Fibroblast of skin of left quadriceps (primary cell): Measurements from ENCODE around the gene MSANTD1.

Experiments
- DNase-seq, 2 experiments: peaks; one replicate each; pipeline ENCODE4 v3.0.0-alpha.2; 2013; ENCODE audit warnings: low read depth in 2 of 2

Gene MSANTD1

DNA sequence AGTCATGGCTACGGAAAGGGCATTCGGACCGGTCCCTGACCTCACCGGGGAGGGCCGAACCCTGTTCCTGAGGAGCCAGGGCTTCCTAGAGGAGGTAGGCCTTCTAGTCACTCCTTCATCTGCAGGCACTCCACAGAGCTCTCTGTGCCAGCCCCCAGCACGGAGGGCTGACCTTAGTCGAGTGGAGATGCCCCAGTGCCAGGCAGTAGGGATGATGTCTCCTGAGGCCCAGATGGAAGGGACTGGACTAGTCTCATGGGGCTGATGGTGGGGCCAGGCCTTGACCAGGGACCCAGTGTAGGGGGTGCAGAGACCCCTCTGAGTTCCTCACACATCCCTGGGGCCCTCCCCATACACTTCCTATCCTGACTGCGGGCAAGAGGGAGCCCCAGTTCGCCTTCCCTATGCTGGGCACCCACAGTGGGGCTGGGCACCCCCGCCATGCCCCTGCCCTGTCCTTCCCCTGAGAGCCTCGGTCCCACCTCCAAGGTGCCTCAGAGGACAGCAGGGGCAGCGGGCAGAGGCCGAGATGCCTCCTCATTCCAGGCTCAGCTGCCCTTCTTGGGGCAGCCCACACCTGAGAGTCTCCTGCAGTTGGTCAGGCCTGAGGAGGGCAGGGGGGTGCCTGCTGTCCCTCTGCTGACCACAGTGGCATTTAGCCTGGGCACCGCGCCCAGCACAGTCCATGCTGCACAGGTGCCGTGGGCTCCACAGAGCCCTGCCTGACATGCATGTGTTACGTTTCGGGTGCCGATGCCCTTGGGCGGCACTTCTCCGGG, 1.4 kb upstream of the MSANTD1 start:
- no peak for DNase-seq

- DNase-seq = no peak
Measured at GRCh38 chr4:3248178-3248480, 830 bp upstream of the MSANTD1 start.

GRCh38 chr4:3249711-3250437, 915 bp downstream of the MSANTD1 start:
- no peak for DNase-seq

- no peak for DNase-seq
Measured at GRCh38 chr4:3250438-3250955, 1.5 kb downstream of the MSANTD1 start.

DNA sequence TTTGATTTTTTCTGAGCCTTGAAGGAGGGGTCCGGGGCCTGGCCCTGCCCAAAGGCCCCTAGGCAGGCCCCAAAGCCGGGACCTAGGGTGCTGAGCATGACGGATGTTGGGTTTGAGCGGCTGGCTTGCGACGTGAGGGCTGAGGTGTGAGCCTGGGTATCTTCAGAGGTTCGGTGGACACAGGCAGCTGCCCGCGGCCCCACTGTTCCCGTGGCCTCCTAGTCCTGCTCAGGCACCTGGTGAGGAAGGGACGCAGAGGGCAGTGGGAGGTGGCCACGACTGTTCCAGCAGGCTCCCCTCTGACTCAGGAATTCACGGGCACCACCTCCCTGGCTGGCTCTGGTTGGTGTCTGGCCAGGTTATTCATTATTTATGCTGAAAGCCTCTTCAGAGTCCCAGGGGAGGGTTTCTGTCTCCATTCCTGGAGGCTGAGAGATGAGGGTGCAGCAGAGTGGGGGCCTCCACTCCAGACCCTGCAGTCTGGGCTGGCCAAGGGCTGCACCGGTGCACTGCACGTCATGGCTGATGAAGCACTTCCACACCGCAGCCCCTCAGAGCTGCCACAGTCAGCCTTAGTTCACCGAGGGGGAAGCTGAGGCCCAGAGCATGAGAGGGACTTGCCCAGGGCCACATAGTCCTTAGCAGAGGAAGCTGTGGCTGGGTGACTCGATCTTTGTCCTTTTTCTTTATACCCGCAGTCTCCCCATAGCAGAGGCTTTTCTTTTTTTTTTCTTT, 2.2 kb downstream of the MSANTD1 start:
- DNase-seq = no peak

- no peak for DNase-seq
Measured at GRCh38 chr4:3251691-3252479, 2.9 kb downstream of the MSANTD1 start.

GRCh38 chr4:3252480-3252828, 3.5 kb downstream of the MSANTD1 start:
- DNase-seq = no peak

GRCh38 chr4:3252831-3253641, 4.1 kb downstream of the MSANTD1 start:
- DNase-seq = no peak

GRCh38 chr4:3253808-3254207, 4.8 kb downstream of the MSANTD1 start:
- DNase-seq = no peak

- DNase-seq = no peak
Measured at GRCh38 chr4:3254302-3255131, 5.6 kb downstream of the MSANTD1 start.

DNA sequence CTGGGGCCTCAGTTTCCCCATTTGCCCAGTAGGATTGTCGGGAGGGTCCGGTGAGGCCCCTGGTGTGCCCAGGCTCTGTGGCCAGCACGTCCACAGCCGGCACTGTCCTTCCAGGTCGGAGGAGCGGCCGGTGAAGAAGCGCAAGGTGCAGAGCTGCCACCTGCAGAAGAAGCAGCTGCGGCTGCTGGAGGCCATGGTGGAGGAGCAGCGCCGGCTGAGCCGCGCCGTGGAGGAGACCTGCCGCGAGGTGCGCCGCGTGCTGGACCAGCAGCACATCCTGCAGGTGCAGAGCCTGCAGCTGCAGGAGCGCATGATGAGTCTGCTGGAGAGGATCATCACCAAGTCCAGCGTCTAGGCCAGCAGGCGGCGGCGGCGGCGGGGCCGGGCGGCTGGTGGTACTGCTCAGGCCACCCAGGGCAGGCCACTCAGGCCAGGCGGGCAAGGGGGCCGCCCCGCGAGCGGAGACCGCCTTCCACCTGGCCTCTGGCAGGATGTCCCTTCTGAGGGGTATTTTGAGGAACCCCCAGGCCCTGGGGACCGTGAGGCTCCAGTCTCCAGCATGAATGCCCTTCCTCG, 6.7 kb downstream of the MSANTD1 start:
- DNase-seq = no peak

GRCh38 chr4:3256230-3257102, 7.5 kb downstream of the MSANTD1 start:
- no peak for DNase-seq

- DNase-seq = no peak
Measured at GRCh38 chr4:3257103-3257555, 8.2 kb downstream of the MSANTD1 start.

DNA sequence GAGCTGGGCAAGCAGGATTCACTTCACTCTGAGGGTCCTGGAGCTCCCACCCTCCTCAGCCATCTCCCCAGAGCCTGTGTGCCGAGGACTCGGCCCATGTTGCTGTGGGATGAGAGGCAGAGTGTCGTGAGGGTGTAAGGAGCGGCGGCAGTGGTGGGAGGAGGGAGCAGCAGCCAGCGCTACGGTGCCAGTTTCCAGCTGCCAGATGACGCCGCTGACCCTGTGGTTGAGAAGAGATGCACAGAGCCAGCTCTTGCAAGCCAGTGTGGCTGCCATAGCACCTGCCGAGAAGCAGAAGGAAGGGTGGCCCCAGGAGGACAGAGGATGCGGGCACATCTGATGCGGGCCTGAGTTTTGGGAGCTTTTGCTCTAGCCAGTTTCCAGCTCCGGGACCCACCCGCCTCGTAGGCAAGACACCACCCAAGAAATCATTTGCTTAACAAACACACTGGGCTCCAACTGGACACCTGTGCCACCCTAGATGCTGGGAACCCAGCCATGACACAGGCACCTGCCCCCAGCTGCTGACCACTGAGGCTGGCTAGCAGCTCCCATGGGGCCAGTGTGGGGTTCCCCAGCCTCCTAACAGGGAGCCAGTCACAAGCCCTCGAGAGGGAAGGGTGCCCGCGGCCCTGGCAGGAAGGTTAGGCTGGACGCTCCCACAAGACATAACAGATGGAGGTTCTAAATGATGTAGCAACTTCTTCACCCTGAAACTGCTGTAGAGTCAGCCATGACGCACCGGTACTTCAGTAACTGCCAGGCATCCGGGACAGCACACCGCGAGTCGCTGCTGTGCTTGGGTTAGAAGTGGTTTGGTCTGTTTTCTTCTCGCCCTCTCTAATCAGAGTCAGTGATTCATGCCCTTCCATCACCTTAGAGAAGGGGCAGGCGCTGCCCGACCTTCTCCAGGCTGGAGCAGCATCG, 8.9 kb downstream of the MSANTD1 start:
- DNase-seq = no peak

DNA sequence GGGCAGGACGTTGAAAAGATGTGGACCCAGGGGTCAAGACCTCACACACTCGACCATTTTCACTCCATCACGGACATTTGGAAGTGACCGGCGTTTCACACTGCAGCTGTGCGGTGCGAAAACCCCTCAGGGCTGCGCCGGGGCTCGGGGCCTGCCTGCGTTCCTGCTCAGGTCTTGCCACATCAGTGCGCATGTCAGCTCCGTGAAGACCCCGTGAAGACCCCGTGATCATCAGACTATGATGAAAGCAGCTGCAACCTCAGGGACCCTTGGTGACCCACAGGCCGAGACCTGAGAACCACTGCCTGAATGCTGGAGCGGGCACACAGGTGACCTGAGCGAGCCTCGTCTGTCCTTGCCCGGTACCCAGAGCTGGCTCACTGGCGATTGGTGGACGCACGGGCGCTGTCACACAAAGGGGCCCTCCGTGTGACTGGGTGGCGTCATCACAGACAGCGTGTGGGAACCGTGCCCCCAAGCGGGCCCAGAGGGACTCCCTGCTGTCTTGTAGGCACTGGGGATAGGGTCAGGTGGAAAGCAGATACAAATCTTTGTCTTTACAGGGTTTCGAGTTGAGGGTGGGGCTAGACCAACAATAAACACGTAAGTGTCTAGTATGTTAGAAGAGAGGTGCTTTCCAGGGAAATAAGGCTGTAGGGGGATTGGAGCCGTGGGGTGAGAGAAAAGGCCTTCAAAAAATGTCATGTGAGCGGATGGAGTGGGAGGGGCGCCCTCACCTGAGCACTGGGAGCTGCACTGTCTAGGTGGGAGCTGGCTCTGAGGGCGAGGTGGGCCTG, 12.7 kb downstream of the MSANTD1 start:
- DNase-seq = no peak

- no peak for DNase-seq
Measured at GRCh38 chr4:3262208-3263052, 13.5 kb downstream of the MSANTD1 start.
